Tibial nerve (tissue), 4 donors: Measurements from ENCODE around the gene ASTN2.

ENCODE experiments used
- CTCF ChIP-seq, 5 experiments: fragments of 200-600 bp in 3 of 5; fragments of 450-650 bp in 2 of 5; sonication (generic) in 3 of 5; IDR thresholded peaks; one replicate each; pipeline ENCODE4 v1.5.1; 2016 to 2019; ENCODE audit warnings: antibody characterized with exemption in 5 of 5, mild to moderate bottlenecking in 3 of 5, moderate library complexity in 2 of 5
- EP300 ChIP-seq, 2 donors: sonication (generic); formaldehyde crosslinking; IDR thresholded peaks; one replicate each; pipeline ENCODE4 v1.6.1; 2017; ENCODE audit warnings: antibody characterized with exemption in 2 of 2, mild to moderate bottlenecking in 1 of 2
- POLR2A ChIP-seq, 2 donors: fragments of 450-650 bp; IDR thresholded peaks; one replicate each; pipeline ENCODE4 v1.6.1; 2017; ENCODE audit warnings: antibody characterized with exemption in 2 of 2, mild to moderate bottlenecking in 2 of 2, moderate library complexity in 2 of 2

- TF ChIP-seq CTCF (IDR thresholded peaks at IDR 0.05) (no peak), POLR2A (IDR thresholded peaks at IDR 0.05) (no peak), EP300 (IDR thresholded peaks at IDR 0.05) (no peak)
Observed at GRCh38 chr9:117242082-117242481, 172.8 kb downstream of the ASTN2 start.
